Measurements from ENCODE around the gene PHLPP2.

Gene PHLPP2

GRCh38 chr16:71666928-71667707 lies 57.4 kb downstream of the PHLPP2 start:
- no peak for DNase-seq (ENCODE audit: low spot score)

GRCh38 chr16:71666264-71666663 lies 58.2 kb downstream of the PHLPP2 start:
- DNase-seq (ENCODE audit: low spot score): no peak

GRCh38 chr16:71659471-71659870 lies 65.0 kb downstream of the PHLPP2 start:
- no peak for DNase-seq (ENCODE audit: low spot score)

GRCh38 chr16:71658771-71659170 lies 65.7 kb downstream of the PHLPP2 start:
- DNase-seq (ENCODE audit: low spot score): no peak

GRCh38 chr16:71649704-71650103 lies 74.8 kb downstream of the PHLPP2 start:
- DNase-seq (ENCODE audit: low spot score): no peak

GRCh38 chr16:71648921-71649320 lies 75.6 kb downstream of the PHLPP2 start:
- DNase-seq (ENCODE audit: low spot score): no peak

GRCh38 chr16:71648162-71648561 lies 76.3 kb downstream of the PHLPP2 start:
- DNase-seq (ENCODE audit: low spot score): no peak

GRCh38 chr16:71647391-71647790 lies 77.1 kb downstream of the PHLPP2 start:
- no peak for DNase-seq (ENCODE audit: low spot score)

- DNase-seq (ENCODE audit: low spot score): no peak
These were observed 79.1 kb downstream of the PHLPP2 start for GRCh38 chr16:71645450-71645849.

GRCh38 chr16:71637398-71637797 lies 87.1 kb downstream of the PHLPP2 start:
- DNase-seq (ENCODE audit: low spot score): no peak

GRCh38 chr16:71635632-71636031 lies 88.9 kb downstream of the PHLPP2 start:
- no peak for DNase-seq (ENCODE audit: low spot score)

- no peak for DNase-seq (ENCODE audit: low spot score)
These were observed 92.7 kb downstream of the PHLPP2 start for GRCh38 chr16:71631776-71632175.

- no peak for DNase-seq (ENCODE audit: low spot score)
These were observed 93.7 kb downstream of the PHLPP2 start for GRCh38 chr16:71630808-71631207.

- no peak for DNase-seq (ENCODE audit: low spot score)
These were observed 95.1 kb downstream of the PHLPP2 start for GRCh38 chr16:71629278-71630016.

- DNase-seq (ENCODE audit: low spot score): no peak
These were observed 95.7 kb downstream of the PHLPP2 start for GRCh38 chr16:71628810-71629209.

GRCh38 chr16:71627731-71628181 lies 96.7 kb downstream of the PHLPP2 start:
- DNase-seq (ENCODE audit: low spot score): no peak

- no peak for DNase-seq (ENCODE audit: low spot score)
These were observed 97.7 kb downstream of the PHLPP2 start for GRCh38 chr16:71626858-71627213.

GRCh38 chr16:71626018-71626857 lies 98.3 kb downstream of the PHLPP2 start, which contains the start of gene MARVELD3:
MARVELD3 (plus strand) TSS chr16:71626184; CDS start chr16:71626230, 46 bp downstream.
- DNase-seq (ENCODE audit: low spot score): no peak

GRCh38 chr16:71625113-71625850 lies 99.2 kb downstream of the PHLPP2 start:
- DNase-seq (ENCODE audit: low spot score): no peak

GRCh38 chr16:71623597-71623996 lies 100.9 kb downstream of the PHLPP2 start:
- DNase-seq (ENCODE audit: low spot score): no peak

GRCh38 chr16:71622088-71622487 lies 102.4 kb downstream of the PHLPP2 start:
- DNase-seq (ENCODE audit: low spot score): no peak

- DNase-seq (ENCODE audit: low spot score): no peak
These were observed 106.1 kb downstream of the PHLPP2 start for GRCh38 chr16:71618429-71618828.
